Neural cell (in vitro differentiated cells): Measurements from ENCODE around the gene CCDC88C. TPM values are rescaled to one million over a fixed set of nuclear protein-coding genes. Genes with fewer than 3 reads are reported as not detected.

Experiments
- H2AFZ ChIP-seq: fragments of 200-600, 300-800 bp; sonication (generic), shearing (Covaris generic); 2 replicates; pipeline ENCODE4 v1.6.0; 2014; ENCODE audit warnings: low read depth, mild to moderate bottlenecking, antibody characterized with exemption, low read length, moderate library complexity
- H3F3A ChIP-seq: fragments of 200-600 bp; shearing (Covaris generic); 2 replicates; pipeline ENCODE4 v1.6.1; 2016; ENCODE audit warnings: mild to moderate bottlenecking, moderate library complexity, mixed read lengths, antibody characterized with exemption, low read length; ENCODE audit not compliant: insufficient read depth, poor library complexity, severe bottlenecking
- H3K27ac ChIP-seq: fragments of 200-600, 300-800 bp; sonication (generic), shearing (Covaris generic); 2 replicates; pipeline ENCODE4 v1.5.1; 2014; ENCODE audit warnings: mild to moderate bottlenecking, low read length, moderate library complexity
- H3K27me3 ChIP-seq: fragments of 300-800, 200-600 bp; sonication (generic), shearing (Covaris generic); 2 replicates; pipeline ENCODE4 v1.6.0; 2014; ENCODE audit warnings: mild to moderate bottlenecking, low read depth, low read length, moderate library complexity; ENCODE audit not compliant: insufficient read depth
- H3K36me3 ChIP-seq: fragments of 300-800, 200-600 bp; sonication (generic), shearing (Covaris generic); 2 replicates; pipeline ENCODE4 v1.5.1; 2014; ENCODE audit warnings: mild to moderate bottlenecking, antibody characterized with exemption, low read length, moderate library complexity; ENCODE audit not compliant: insufficient read depth
- H3K4me2 ChIP-seq: fragments of 300-800, 200-600 bp; sonication (generic), shearing (Covaris generic); 2 replicates; pipeline ENCODE4 v1.6.0; 2014; ENCODE audit warnings: mild to moderate bottlenecking, low read length
- H3K4me3 ChIP-seq: fragments of 300-800, 200-600 bp; sonication (generic), shearing (Covaris generic); 2 replicates; pipeline ENCODE4 v1.5.1; 2014; ENCODE audit warnings: mild to moderate bottlenecking, low read length, moderate library complexity
- H3K79me2 ChIP-seq: fragments of 200-600 bp; shearing (Covaris generic); replicated peaks from 2 replicates; pipeline ENCODE4 v1.6.0; 2014; ENCODE audit warnings: mild to moderate bottlenecking, low read length, moderate library complexity; ENCODE audit not compliant: insufficient read depth
- H3K9ac ChIP-seq: fragments of 300-800, 200-600 bp; sonication (generic), shearing (Covaris generic); 2 replicates; pipeline ENCODE4 v1.6.1; 2016; ENCODE audit warnings: mild to moderate bottlenecking, low read length, mixed read lengths
- H3K9me2 ChIP-seq: fragments of 200-600 bp; shearing (Covaris generic); 2 replicates; pipeline ENCODE4 v1.6.1; 2016; ENCODE audit warnings: mild to moderate bottlenecking, low read length, mixed read lengths; ENCODE audit not compliant: insufficient read depth
- H3K9me3 ChIP-seq: fragments of 200-600, 300-800 bp; sonication (generic), shearing (Covaris generic); 2 replicates; pipeline ENCODE4 v1.6.1; 2016; ENCODE audit warnings: mild to moderate bottlenecking, mixed run types, low read length, moderate library complexity, mixed read lengths
- H4K20me1 ChIP-seq: fragments of 200-600 bp; shearing (Covaris generic); 2 replicates; pipeline ENCODE4 v1.6.1; 2016; ENCODE audit warnings: mild to moderate bottlenecking, mixed run types; ENCODE audit not compliant: insufficient read depth
- EP300 ChIP-seq: fragments of 450-650 bp; conservative IDR thresholded peaks from 2 replicates; pipeline ENCODE4 v1.6.1; 2014; ENCODE audit warnings: antibody characterized with exemption, mild to moderate bottlenecking, moderate library complexity; ENCODE audit not compliant: poor library complexity, severe bottlenecking
- EZH2 ChIP-seq: fragments of 200-600, 300-800 bp; shearing (Covaris generic), sonication (generic); IDR thresholded peaks from 2 replicates; pipeline ENCODE4 v1.6.1; 2014; ENCODE audit warnings: antibody characterized with exemption, low read length, borderline replicate concordance, mild to moderate bottlenecking; ENCODE audit not compliant: insufficient read depth, poor library complexity, severe bottlenecking
- MXI1 ChIP-seq: fragments of 450-650 bp; conservative IDR thresholded peaks from 2 replicates; pipeline ENCODE4 v1.6.1; 2014; ENCODE audit warnings: antibody characterized with exemption, mild to moderate bottlenecking; ENCODE audit not compliant: poor library complexity, severe bottlenecking
- POLR2AphosphoS5 ChIP-seq: IDR thresholded peaks from 2 replicates; pipeline ENCODE4 v1.6.1; 2012
- RAD21 ChIP-seq: fragments of 450-650 bp; conservative IDR thresholded peaks from 2 replicates; pipeline ENCODE4 v1.6.1; 2014; ENCODE audit warnings: antibody characterized with exemption, mild to moderate bottlenecking, moderate library complexity
- SMC3 ChIP-seq: fragments of 450-650 bp; conservative IDR thresholded peaks from 2 replicates; pipeline ENCODE4 v1.6.1; 2014; ENCODE audit warnings: antibody characterized with exemption, mild to moderate bottlenecking, moderate library complexity; ENCODE audit not compliant: poor library complexity
- TAF1 ChIP-seq: IDR thresholded peaks from 2 replicates; pipeline ENCODE4 v1.6.1; 2012; ENCODE audit warnings: low read depth
- polyA plus RNA-seq: library from polyadenylated mRNA; depleted of rRNA; stranded (reverse); fragments of >200 nt; gene quantifications from 2 replicates; pipeline ENCODE4 v1.2.3, GENCODE V29; 2014
- TF ChIP-seq, protein P1 (sequence below): fragments of 450-650 bp; IDR thresholded peaks from 2 replicates; pipeline ENCODE4 v1.5.1; 2014; ENCODE audit warnings: antibody characterized with exemption, mild to moderate bottlenecking, moderate library complexity; ENCODE audit not compliant: poor library complexity, severe bottlenecking
- TF ChIP-seq, protein P2 (sequence below): IDR thresholded peaks from 2 replicates; pipeline ENCODE4 v1.6.1; 2012; ENCODE audit warnings: borderline replicate concordance

CCDC88C gene
- polyA plus RNA-seq, 1 donor from 2014 or later, result 20.1 TPM

DNA sequence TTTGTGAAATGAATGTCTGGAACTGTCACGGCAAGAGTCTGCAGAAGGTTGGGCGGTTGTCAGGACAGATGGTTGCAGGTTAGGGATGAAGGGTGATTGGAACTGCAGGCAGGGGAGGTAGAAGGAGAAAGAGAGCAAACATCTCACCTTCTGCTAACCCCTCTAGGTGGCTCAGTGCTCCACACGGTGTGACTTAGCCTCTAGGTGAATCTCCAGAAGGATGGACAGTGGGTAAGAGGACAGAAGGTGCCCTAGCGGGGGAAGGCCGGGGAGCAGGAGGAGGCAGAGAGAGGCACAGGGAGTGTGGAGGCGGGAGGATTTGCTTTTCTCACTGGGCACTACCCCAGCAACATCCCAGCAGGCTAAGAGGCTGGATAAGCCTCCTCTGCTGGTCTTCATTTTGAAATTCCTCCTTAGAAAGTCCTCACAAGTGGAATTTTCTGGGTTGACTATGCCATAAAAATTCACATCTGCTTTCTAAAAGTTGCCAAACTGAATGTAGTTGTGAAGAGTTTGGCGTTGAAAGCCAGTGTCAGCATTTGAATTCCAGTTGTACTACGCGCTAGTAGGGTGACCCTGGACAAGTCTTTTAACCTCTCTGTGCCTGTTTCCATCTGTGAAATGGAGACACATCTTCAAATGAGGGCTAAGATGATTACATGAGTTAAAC, 162.5 kb downstream of the CCDC88C start:
- Histone ChIP-seq H3K27me3 (peaks cover 4% of the 10 kb centered on the region), H3K4me3 (no peak overlapping the region), H3K4me2 (no peak overlapping the region), H3K9me2 (no peaks in the 10 kb centered on the region), H3K79me2 (no peaks in the 10 kb centered on the region), H4K20me1 (no peaks in the 10 kb centered on the region), H3K27ac (no peak overlapping the region), H3K36me3 (no peaks in the 10 kb centered on the region), H3K9ac (no peak overlapping the region), H2AFZ (no peak overlapping the region), H3F3A (no peaks in the 10 kb centered on the region), H3K9me3 (no peaks in the 10 kb centered on the region)
- TF ChIP-seq POLR2AphosphoS5 (no peak), EZH2 (no peak), TAF1 (no peak), SMC3 (no peak), EP300 (no peak), MXI1 (no peak), RAD21 (no peak)
- TF ChIP-seq, protein P1, sequence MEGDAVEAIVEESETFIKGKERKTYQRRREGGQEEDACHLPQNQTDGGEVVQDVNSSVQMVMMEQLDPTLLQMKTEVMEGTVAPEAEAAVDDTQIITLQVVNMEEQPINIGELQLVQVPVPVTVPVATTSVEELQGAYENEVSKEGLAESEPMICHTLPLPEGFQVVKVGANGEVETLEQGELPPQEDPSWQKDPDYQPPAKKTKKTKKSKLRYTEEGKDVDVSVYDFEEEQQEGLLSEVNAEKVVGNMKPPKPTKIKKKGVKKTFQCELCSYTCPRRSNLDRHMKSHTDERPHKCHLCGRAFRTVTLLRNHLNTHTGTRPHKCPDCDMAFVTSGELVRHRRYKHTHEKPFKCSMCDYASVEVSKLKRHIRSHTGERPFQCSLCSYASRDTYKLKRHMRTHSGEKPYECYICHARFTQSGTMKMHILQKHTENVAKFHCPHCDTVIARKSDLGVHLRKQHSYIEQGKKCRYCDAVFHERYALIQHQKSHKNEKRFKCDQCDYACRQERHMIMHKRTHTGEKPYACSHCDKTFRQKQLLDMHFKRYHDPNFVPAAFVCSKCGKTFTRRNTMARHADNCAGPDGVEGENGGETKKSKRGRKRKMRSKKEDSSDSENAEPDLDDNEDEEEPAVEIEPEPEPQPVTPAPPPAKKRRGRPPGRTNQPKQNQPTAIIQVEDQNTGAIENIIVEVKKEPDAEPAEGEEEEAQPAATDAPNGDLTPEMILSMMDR, result no peak
- TF ChIP-seq, protein P2, sequence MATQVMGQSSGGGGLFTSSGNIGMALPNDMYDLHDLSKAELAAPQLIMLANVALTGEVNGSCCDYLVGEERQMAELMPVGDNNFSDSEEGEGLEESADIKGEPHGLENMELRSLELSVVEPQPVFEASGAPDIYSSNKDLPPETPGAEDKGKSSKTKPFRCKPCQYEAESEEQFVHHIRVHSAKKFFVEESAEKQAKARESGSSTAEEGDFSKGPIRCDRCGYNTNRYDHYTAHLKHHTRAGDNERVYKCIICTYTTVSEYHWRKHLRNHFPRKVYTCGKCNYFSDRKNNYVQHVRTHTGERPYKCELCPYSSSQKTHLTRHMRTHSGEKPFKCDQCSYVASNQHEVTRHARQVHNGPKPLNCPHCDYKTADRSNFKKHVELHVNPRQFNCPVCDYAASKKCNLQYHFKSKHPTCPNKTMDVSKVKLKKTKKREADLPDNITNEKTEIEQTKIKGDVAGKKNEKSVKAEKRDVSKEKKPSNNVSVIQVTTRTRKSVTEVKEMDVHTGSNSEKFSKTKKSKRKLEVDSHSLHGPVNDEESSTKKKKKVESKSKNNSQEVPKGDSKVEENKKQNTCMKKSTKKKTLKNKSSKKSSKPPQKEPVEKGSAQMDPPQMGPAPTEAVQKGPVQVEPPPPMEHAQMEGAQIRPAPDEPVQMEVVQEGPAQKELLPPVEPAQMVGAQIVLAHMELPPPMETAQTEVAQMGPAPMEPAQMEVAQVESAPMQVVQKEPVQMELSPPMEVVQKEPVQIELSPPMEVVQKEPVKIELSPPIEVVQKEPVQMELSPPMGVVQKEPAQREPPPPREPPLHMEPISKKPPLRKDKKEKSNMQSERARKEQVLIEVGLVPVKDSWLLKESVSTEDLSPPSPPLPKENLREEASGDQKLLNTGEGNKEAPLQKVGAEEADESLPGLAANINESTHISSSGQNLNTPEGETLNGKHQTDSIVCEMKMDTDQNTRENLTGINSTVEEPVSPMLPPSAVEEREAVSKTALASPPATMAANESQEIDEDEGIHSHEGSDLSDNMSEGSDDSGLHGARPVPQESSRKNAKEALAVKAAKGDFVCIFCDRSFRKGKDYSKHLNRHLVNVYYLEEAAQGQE, result no peak

DNA sequence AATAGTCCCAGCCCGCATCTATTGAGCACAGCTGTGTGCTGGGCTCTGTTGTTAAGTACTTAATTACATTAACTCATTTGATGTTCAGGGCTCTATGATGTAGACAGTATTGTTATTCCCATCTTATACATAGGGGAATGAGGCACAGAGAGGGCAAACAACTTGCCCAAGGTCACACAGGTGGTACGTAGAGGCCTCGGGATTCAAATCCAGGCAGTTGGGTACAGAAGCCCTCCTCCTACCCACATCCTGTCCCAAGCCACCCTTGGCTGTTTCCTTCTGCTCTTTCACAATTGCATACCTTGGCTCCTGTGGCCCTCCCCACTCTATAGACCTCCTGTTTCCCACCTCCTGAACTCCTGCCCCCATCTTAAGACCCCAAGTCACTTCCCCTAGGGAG, 163.2 kb downstream of the CCDC88C start:
- no peak overlapping the region for H3K4me3 ChIP-seq
- TF ChIP-seq EZH2 (no peak), TAF1 (no peak), SMC3 (no peak), MXI1 (no peak), POLR2AphosphoS5 (no peak), EP300 (no peak), RAD21 (no peak)
- TF ChIP-seq, protein P2, result no peak
- TF ChIP-seq, protein P1, result no peak
- no peak overlapping the region for H2AFZ ChIP-seq
- no peaks in the 10 kb centered on the region for H3K79me2 ChIP-seq
- H3K27me3 ChIP-seq, result peaks cover 4% of the 10 kb centered on the region
- H3K27ac ChIP-seq, result no peak overlapping the region
- no peaks in the 10 kb centered on the region for H3K9me3 ChIP-seq
- no peaks in the 10 kb centered on the region for H4K20me1 ChIP-seq
- H3K36me3 ChIP-seq, result no peaks in the 10 kb centered on the region
- H3K4me2 ChIP-seq, result no peak overlapping the region
- no peaks in the 10 kb centered on the region for H3F3A ChIP-seq
- H3K9ac ChIP-seq, result no peak overlapping the region
- H3K9me2 ChIP-seq, result no peaks in the 10 kb centered on the region
